Liver (tissue), 9 donors: Measurements from ENCODE around the gene UBE2QL1. TPM values are rescaled to one million over a fixed set of nuclear protein-coding genes. Genes with fewer than 3 reads are reported as not detected.

ENCODE experiments used
- DNase-seq: peaks from one replicate; pipeline ENCODE4 v3.0.0-alpha.2; 2017; ENCODE audit warnings: low spot score
- H3K27ac ChIP-seq, 2 donors: one replicate each; pipeline ENCODE4 v1.7.0; 2013; ENCODE audit warnings: inconsistent platforms in 2 of 2, low read length in 2 of 2, control low read depth in 1 of 2, low read depth in 1 of 2, mild to moderate bottlenecking in 1 of 2
- H3K27me3 ChIP-seq, 4 donors: one replicate each; pipeline versions ENCODE4 v1.6.1 to v1.7.0; 2013; ENCODE audit warnings: low read length in 3 of 4, inconsistent platforms in 1 of 4, mild to moderate bottlenecking in 1 of 4, moderate library complexity in 1 of 4; ENCODE audit not compliant: control insufficient read depth in 4 of 4, insufficient read depth in 4 of 4
- H3K36me3 ChIP-seq, 4 donors: one replicate each; pipeline versions ENCODE4 v1.6.1 to v1.7.0; 2013; ENCODE audit warnings: low read length in 3 of 4, mild to moderate bottlenecking in 3 of 4, low read depth in 1 of 4, moderate library complexity in 1 of 4; ENCODE audit not compliant: control insufficient read depth in 4 of 4, insufficient read depth in 3 of 4
- H3K4me1 ChIP-seq, 4 donors: one replicate each; pipeline versions ENCODE4 v1.6.1 to v1.7.0; 2013; ENCODE audit warnings: low read length in 3 of 4, mild to moderate bottlenecking in 3 of 4, moderate library complexity in 1 of 4; ENCODE audit not compliant: control insufficient read depth in 4 of 4, insufficient read depth in 4 of 4
- H3K4me3 ChIP-seq, 3 donors: one replicate each; pipeline versions ENCODE4 v1.6.1 to v1.7.0; 2013; ENCODE audit warnings: low read length in 3 of 3, control low read depth in 1 of 3, low read depth in 1 of 3, mild to moderate bottlenecking in 1 of 3
- H3K9ac ChIP-seq, 2 donors: one replicate each; pipeline ENCODE4 v1.7.0; 2013; ENCODE audit warnings: low read length in 2 of 2, mild to moderate bottlenecking in 2 of 2, moderate library complexity in 2 of 2, control low read depth in 1 of 2, low read depth in 1 of 2
- H3K9me3 ChIP-seq, 4 donors: one replicate each; pipeline versions ENCODE4 v1.6.1 to v1.7.0; 2013; ENCODE audit warnings: low read length in 3 of 4; ENCODE audit not compliant: control insufficient read depth in 4 of 4
- EGR1 ChIP-seq, 2 donors: IDR thresholded peaks; 2 replicates each; pipeline ENCODE4 v1.6.1; 2016 to 2018; ENCODE audit warnings: antibody characterized with exemption in 2 of 2, low read depth in 2 of 2
- FOXA1 ChIP-seq: IDR thresholded peaks from 2 replicates; pipeline ENCODE4 v1.6.1; 2016; ENCODE audit warnings: antibody characterized with exemption
- FOXA2 ChIP-seq: IDR thresholded peaks from 2 replicates; pipeline ENCODE4 v1.6.1; 2016; ENCODE audit warnings: antibody characterized with exemption
- GABPA ChIP-seq, 2 donors: IDR thresholded peaks in 1 of 2; conservative IDR thresholded peaks in 1 of 2; 2 replicates each; pipeline ENCODE4 v1.6.1; 2016; ENCODE audit warnings: antibody characterized with exemption in 2 of 2, mild to moderate bottlenecking in 1 of 2, moderate library complexity in 1 of 2
- HNF4A ChIP-seq, 2 donors: conservative IDR thresholded peaks; 2 replicates each; pipeline ENCODE4 v1.6.1; 2016; ENCODE audit warnings: antibody characterized with exemption in 2 of 2, mild to moderate bottlenecking in 2 of 2
- HNF4G ChIP-seq: IDR thresholded peaks from 2 replicates; pipeline ENCODE4 v1.6.1; 2016; ENCODE audit warnings: antibody characterized with exemption
- JUND ChIP-seq, 2 donors: IDR thresholded peaks; 2 replicates each; pipeline ENCODE4 v1.6.1; 2016; ENCODE audit warnings: antibody characterized with exemption in 2 of 2
- NR2F2 ChIP-seq: IDR thresholded peaks from 2 replicates; pipeline ENCODE4 v1.6.1; 2016; ENCODE audit warnings: antibody characterized with exemption
- RAD21 ChIP-seq, 2 donors: IDR thresholded peaks; 2 replicates each; pipeline ENCODE4 v1.6.1; 2016; ENCODE audit warnings: antibody characterized with exemption in 2 of 2, mild to moderate bottlenecking in 2 of 2
- RXRA ChIP-seq, 2 donors: IDR thresholded peaks; 2 replicates each; pipeline ENCODE4 v1.6.1; 2017 to 2018; ENCODE audit warnings: antibody characterized with exemption in 2 of 2, mild to moderate bottlenecking in 1 of 2
- SP1 ChIP-seq: IDR thresholded peaks from 2 replicates; pipeline ENCODE4 v1.6.1; 2018; ENCODE audit warnings: antibody characterized with exemption, mild to moderate bottlenecking
- TAF1 ChIP-seq: conservative IDR thresholded peaks from 2 replicates; pipeline ENCODE4 v1.6.1; 2016; ENCODE audit warnings: antibody characterized with exemption, mild to moderate bottlenecking
- YY1 ChIP-seq: IDR thresholded peaks from 2 replicates; pipeline ENCODE4 v1.6.1; 2016; ENCODE audit warnings: antibody characterized with exemption, mild to moderate bottlenecking
- WGBS: extraction: QIAGEN DNeasy Blood & Tissue Kit; methylation state at CpG from one replicate; pipeline ENCODE4 v1.1.7; 2013; 5-methylcytosine and 5-hydroxymethylcytosine counted together
- polyA plus RNA-seq, 2 donors: library from polyadenylated mRNA; stranded (reverse) in 1 of 2; unstranded in 1 of 2; fragments of 200-250 nt in 1 of 2; fragments of >200 nt in 1 of 2; fragmentation: Nextera tagmentation in 1 of 2; extraction: Ambion mirVana in 1 of 2; gene quantifications; one replicate each; pipeline versions ENCODE4 v1.2.1 to v1.2.3, GENCODE V29; 2013 to 2015
- total RNA-seq, 2 donors: library from RNA; depleted of rRNA; stranded (reverse); fragments of >200 nt; gene quantifications; one replicate each; pipeline ENCODE4 v1.2.3, GENCODE V29; 2014
- TF ChIP-seq, protein P1 (sequence below): IDR thresholded peaks from 2 replicates; pipeline ENCODE4 v1.6.1; 2016; ENCODE audit warnings: antibody characterized with exemption, mild to moderate bottlenecking
- TF ChIP-seq, protein P2 (sequence below): fragments of 150-350 bp; IDR thresholded peaks from 2 replicates; pipeline ENCODE4 v1.5.1; 2017; ENCODE audit warnings: improper control_type of control experiment, low read depth, low read length; ENCODE audit not compliant: missing input control
- TF ChIP-seq, protein P3 (sequence below): IDR thresholded peaks from 2 replicates; pipeline ENCODE4 v1.6.1; 2016; ENCODE audit warnings: antibody characterized with exemption
- TF ChIP-seq, protein P4 (sequence below): IDR thresholded peaks from 2 replicates; pipeline ENCODE4 v1.6.1; 2016; ENCODE audit warnings: antibody characterized with exemption
- TF ChIP-seq, protein P5 (sequence below): IDR thresholded peaks from 2 replicates; pipeline ENCODE4 v1.6.1; 2016; ENCODE audit warnings: antibody characterized with exemption
- donor health status: healthy.
- donor health status: healthy.
- donor health status: healthy.
- donor health status: healthy.
- donor health status: healthy.

UBE2QL1 gene
- total and polyA plus RNA-seq, 4 donors = 0.09 to 1.9 (median 0.36) TPM

DNA sequence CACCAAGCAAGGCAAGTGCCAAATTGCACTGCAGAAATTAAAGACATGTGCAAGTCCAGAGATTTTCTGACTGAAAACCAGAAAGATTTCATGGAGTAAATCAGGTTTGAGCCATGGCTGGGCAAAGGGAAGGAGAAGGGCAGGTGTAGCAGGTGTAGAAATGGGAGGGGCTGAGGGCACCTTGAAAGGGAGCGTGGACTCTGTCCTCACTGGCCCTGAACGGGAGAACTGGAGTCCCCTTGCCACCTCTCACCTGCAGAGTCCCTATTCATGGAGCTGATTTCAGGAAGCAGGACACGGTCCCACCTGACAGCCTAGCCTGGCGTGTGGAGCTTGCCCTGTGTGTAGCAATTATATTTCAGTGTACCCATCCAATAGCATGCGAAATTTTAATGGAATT, 46.3 kb downstream of the UBE2QL1 start (continued):
- TF ChIP-seq, protein P1, sequence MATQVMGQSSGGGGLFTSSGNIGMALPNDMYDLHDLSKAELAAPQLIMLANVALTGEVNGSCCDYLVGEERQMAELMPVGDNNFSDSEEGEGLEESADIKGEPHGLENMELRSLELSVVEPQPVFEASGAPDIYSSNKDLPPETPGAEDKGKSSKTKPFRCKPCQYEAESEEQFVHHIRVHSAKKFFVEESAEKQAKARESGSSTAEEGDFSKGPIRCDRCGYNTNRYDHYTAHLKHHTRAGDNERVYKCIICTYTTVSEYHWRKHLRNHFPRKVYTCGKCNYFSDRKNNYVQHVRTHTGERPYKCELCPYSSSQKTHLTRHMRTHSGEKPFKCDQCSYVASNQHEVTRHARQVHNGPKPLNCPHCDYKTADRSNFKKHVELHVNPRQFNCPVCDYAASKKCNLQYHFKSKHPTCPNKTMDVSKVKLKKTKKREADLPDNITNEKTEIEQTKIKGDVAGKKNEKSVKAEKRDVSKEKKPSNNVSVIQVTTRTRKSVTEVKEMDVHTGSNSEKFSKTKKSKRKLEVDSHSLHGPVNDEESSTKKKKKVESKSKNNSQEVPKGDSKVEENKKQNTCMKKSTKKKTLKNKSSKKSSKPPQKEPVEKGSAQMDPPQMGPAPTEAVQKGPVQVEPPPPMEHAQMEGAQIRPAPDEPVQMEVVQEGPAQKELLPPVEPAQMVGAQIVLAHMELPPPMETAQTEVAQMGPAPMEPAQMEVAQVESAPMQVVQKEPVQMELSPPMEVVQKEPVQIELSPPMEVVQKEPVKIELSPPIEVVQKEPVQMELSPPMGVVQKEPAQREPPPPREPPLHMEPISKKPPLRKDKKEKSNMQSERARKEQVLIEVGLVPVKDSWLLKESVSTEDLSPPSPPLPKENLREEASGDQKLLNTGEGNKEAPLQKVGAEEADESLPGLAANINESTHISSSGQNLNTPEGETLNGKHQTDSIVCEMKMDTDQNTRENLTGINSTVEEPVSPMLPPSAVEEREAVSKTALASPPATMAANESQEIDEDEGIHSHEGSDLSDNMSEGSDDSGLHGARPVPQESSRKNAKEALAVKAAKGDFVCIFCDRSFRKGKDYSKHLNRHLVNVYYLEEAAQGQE = no peak
- no peak for TF ChIP-seq HNF4G

DNA sequence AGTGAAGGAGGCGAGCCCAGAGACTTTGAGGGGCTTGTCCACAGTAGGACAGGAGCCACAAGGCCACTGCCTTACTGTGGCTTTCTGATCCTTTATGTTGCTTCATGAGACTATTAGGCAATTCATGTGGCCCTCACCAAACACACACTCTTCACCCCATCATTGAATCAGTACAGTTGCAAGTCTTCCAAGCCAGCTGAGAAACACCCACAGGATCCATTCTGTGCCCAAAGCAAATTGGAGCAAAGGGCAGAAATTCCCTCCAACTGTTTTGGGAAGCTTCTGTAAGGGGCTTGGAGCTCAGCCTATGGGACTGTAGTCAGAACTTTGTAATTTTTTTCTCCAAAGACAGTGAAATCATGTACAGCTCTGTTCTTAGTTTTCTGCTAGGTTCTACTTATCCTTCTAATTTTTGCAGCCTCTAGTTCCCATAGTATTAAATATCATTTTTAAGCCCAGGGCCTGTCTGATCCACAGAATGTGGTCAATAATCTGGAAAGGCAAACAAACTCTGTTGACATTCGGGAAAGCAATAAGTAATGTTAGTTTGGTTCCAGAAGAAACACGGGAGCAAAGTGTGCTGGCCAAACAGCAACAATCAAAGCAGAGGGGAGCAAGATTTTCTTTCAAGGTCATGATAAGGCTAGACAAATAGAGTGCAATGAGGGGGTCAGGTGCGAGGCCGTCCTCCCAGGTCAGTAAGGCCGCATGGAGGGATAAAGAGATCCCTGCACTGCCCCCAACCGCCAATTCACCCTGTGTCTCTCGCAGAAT, 47.0 kb downstream of the UBE2QL1 start:
- 40% methylated on average over 8 of the region's 8 CpGs for WGBS
- TF ChIP-seq EGR1 (IDR thresholded peaks at IDR 0.05; ENCODE audit: low read depth in 2 of 2) (peak in 1 of 2 donors; percentile 38), JUND (IDR thresholded peaks at IDR 0.05) (peak; percentile 15 to 54), RXRA (IDR thresholded peaks at IDR 0.05) (peak; percentile 81 to 86), RAD21 (IDR thresholded peaks at IDR 0.05) (no peak), TAF1 (no peak), FOXA1 (no peak), HNF4A (conservative IDR thresholded peaks at IDR 0.05) (peak; percentile 65 to 80), HNF4G (peak; percentile 32), FOXA2 (peak; percentile 14), NR2F2 (no peak), GABPA (IDR thresholded peaks at IDR 0.05 in 1 of 2, conservative IDR thresholded peaks at IDR 0.05 in 1 of 2) (no peak), SP1 (peak; percentile 89), YY1 (peak; percentile 12)
- TF ChIP-seq, protein P2, sequence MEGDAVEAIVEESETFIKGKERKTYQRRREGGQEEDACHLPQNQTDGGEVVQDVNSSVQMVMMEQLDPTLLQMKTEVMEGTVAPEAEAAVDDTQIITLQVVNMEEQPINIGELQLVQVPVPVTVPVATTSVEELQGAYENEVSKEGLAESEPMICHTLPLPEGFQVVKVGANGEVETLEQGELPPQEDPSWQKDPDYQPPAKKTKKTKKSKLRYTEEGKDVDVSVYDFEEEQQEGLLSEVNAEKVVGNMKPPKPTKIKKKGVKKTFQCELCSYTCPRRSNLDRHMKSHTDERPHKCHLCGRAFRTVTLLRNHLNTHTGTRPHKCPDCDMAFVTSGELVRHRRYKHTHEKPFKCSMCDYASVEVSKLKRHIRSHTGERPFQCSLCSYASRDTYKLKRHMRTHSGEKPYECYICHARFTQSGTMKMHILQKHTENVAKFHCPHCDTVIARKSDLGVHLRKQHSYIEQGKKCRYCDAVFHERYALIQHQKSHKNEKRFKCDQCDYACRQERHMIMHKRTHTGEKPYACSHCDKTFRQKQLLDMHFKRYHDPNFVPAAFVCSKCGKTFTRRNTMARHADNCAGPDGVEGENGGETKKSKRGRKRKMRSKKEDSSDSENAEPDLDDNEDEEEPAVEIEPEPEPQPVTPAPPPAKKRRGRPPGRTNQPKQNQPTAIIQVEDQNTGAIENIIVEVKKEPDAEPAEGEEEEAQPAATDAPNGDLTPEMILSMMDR = no peak
- TF ChIP-seq, protein P3, sequence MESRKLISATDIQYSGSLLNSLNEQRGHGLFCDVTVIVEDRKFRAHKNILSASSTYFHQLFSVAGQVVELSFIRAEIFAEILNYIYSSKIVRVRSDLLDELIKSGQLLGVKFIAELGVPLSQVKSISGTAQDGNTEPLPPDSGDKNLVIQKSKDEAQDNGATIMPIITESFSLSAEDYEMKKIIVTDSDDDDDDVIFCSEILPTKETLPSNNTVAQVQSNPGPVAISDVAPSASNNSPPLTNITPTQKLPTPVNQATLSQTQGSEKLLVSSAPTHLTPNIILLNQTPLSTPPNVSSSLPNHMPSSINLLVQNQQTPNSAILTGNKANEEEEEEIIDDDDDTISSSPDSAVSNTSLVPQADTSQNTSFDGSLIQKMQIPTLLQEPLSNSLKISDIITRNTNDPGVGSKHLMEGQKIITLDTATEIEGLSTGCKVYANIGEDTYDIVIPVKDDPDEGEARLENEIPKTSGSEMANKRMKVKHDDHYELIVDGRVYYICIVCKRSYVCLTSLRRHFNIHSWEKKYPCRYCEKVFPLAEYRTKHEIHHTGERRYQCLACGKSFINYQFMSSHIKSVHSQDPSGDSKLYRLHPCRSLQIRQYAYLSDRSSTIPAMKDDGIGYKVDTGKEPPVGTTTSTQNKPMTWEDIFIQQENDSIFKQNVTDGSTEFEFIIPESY = peak; percentile 67
- TF ChIP-seq, protein P4, sequence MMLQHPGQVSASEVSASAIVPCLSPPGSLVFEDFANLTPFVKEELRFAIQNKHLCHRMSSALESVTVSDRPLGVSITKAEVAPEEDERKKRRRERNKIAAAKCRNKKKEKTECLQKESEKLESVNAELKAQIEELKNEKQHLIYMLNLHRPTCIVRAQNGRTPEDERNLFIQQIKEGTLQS = no peak
- TF ChIP-seq, protein P5, sequence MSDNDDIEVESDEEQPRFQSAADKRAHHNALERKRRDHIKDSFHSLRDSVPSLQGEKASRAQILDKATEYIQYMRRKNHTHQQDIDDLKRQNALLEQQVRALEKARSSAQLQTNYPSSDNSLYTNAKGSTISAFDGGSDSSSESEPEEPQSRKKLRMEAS = no peak
- TF ChIP-seq, protein P1 = peak; percentile 28
- DNase-seq = no peak

More for the DNA sequence above, 47.0 kb downstream of the UBE2QL1 start:
- peak overlapping the region in 1 of 2 donors; percentile 15 for H3K9ac ChIP-seq
- peaks cover 10 to 38% (median 24%) of the 10 kb centered on the region in 4 donors for H3K4me1 ChIP-seq
- H3K27ac ChIP-seq = peak overlapping the region; percentile 70 to 86
- no peaks in the 10 kb centered on the region for H3K27me3 ChIP-seq
- no peak overlapping the region for H3K4me3 ChIP-seq
- no peaks in the 10 kb centered on the region for H3K36me3 ChIP-seq
- H3K9me3 ChIP-seq = no peaks in the 10 kb centered on the region
